SH-SY5Y (cell line): Measurements from ENCODE around the gene EMX1.

Experiments used
- GATA2 ChIP-seq: IDR thresholded peaks from 2 replicates; pipeline ENCODE4 v1.6.1; 2011; ENCODE audit warnings: mild to moderate bottlenecking, low read depth, low read length
- GATA3 ChIP-seq: IDR thresholded peaks from 2 replicates; pipeline ENCODE4 v1.6.1; 2011; ENCODE audit warnings: low read depth, mild to moderate bottlenecking, low read length, moderate library complexity

GRCh38 chr2:72917138-72917876 lies at the start of gene EMX1:
- no peak for TF ChIP-seq GATA3
- TF ChIP-seq GATA2: no peak
